22Rv1 (cell line): ENCODE measurements around the gene SRP68.

Experiments used
- ZFX ChIP-seq: fragments of 450-650 bp; IDR thresholded peaks from 2 replicates; pipeline ENCODE4 v1.6.1; 2017; ENCODE audit warnings: antibody characterized with exemption, borderline replicate concordance
- TF ChIP-seq, protein P1 (sequence below): fragments of 450-650 bp; IDR thresholded peaks from 2 replicates; pipeline ENCODE4 v1.5.1; 2017; ENCODE audit warnings: mild to moderate bottlenecking

- TF ChIP-seq, protein P1, sequence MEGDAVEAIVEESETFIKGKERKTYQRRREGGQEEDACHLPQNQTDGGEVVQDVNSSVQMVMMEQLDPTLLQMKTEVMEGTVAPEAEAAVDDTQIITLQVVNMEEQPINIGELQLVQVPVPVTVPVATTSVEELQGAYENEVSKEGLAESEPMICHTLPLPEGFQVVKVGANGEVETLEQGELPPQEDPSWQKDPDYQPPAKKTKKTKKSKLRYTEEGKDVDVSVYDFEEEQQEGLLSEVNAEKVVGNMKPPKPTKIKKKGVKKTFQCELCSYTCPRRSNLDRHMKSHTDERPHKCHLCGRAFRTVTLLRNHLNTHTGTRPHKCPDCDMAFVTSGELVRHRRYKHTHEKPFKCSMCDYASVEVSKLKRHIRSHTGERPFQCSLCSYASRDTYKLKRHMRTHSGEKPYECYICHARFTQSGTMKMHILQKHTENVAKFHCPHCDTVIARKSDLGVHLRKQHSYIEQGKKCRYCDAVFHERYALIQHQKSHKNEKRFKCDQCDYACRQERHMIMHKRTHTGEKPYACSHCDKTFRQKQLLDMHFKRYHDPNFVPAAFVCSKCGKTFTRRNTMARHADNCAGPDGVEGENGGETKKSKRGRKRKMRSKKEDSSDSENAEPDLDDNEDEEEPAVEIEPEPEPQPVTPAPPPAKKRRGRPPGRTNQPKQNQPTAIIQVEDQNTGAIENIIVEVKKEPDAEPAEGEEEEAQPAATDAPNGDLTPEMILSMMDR, result no peak
- TF ChIP-seq ZFX, result no peak
Measured at GRCh38 chr17:76076146-76076764, 3.9 kb upstream of the SRP68 start.
